SK-N-SH (cell line): ENCODE results near the gene DDI2. TPM values are rescaled to one million over a fixed set of nuclear protein-coding genes. Genes with fewer than 3 reads are reported as not detected.

Source experiments
- CTCF ChIA-PET: fragments of 300-600, 350-600 bp; formaldehyde crosslinking; extraction: SDS; loops from one replicate; lab custom pipeline; 2021; lab: Yijun Ruan, JAX
- POLR2A ChIA-PET: fragments of 350-600 bp; sonication (Branson Sonifier 250); formaldehyde crosslinking; extraction: SDS; loops from one replicate; lab custom pipeline; 2020; ENCODE audit warnings: antibody characterized with exemption, inconsistent platforms; lab: Yijun Ruan, JAX
- DNase-seq: peaks from one replicate; pipeline ENCODE4 v3.0.0; 2012
- H2AFZ ChIP-seq: fragments of 200-600 bp; sonication (generic); 2 replicates; pipeline ENCODE4 v1.8.1; 2016; ENCODE audit warnings: antibody characterized with exemption, mild to moderate bottlenecking, low read depth
- H3F3A ChIP-seq: fragments of 200-600 bp; sonication (generic); replicated peaks from 2 replicates; pipeline ENCODE3; 2016; ENCODE audit warnings: antibody characterized with exemption, mild to moderate bottlenecking; ENCODE audit not compliant: insufficient read depth
- H3K27ac ChIP-seq, 2 experiments: fragments of 200-500 bp in 1 of 2; fragments of 200-600 bp in 1 of 2; sonication (Bioruptor generic) in 1 of 2; sonication (generic), shearing (Covaris generic) in 1 of 2; 2 replicates each; pipeline versions ENCODE4 v1.5.1 to v1.6.1; 2014 to 2016; ENCODE audit warnings: low read depth in 2 of 2, inconsistent platforms in 1 of 2, low read length in 1 of 2, mild to moderate bottlenecking in 1 of 2, mixed read lengths in 1 of 2
- H3K27me3 ChIP-seq: fragments of 200-600 bp; sonication (generic), shearing (Covaris generic); 2 replicates; pipeline ENCODE4 v1.6.1; 2016; ENCODE audit warnings: mixed run types; ENCODE audit not compliant: insufficient read depth
- H3K36me3 ChIP-seq, 2 experiments: fragments of 200-500 bp in 1 of 2; fragments of 200-600 bp in 1 of 2; sonication (Bioruptor generic) in 1 of 2; sonication (generic) in 1 of 2; replicated peaks in 1 of 2; 2 replicates each; pipeline versions ENCODE3 to v1.5.1; 2014 to 2016; ENCODE audit warnings: low read length in 1 of 2, mild to moderate bottlenecking in 1 of 2; ENCODE audit not compliant: insufficient read depth in 2 of 2, control insufficient read depth in 1 of 2
- H3K4me1 ChIP-seq, 2 experiments: fragments of 200-500 bp in 1 of 2; fragments of 200-600 bp in 1 of 2; sonication (Bioruptor generic) in 1 of 2; sonication (generic), shearing (Covaris generic) in 1 of 2; 2 replicates each; pipeline versions ENCODE4 v1.5.1 to v1.6.1; 2014 to 2016; ENCODE audit warnings: low read depth in 1 of 2, low read length in 1 of 2, mixed run types in 1 of 2; ENCODE audit not compliant: insufficient read depth in 2 of 2, control insufficient read depth in 1 of 2
- H3K4me2 ChIP-seq: fragments of 200-600 bp; sonication (generic), shearing (Covaris generic); 2 replicates; pipeline ENCODE4 v1.6.1; 2017; ENCODE audit warnings: mixed run types
- H3K4me3 ChIP-seq, 2 experiments: fragments of 200-500 bp in 1 of 2; fragments of 200-600 bp in 1 of 2; sonication (Bioruptor generic) in 1 of 2; sonication (generic), shearing (Covaris generic) in 1 of 2; 2 replicates each; pipeline versions ENCODE4 v1.5.1 to v1.8.1; 2014 to 2016; ENCODE audit warnings: low read depth in 2 of 2, inconsistent platforms in 1 of 2, low read length in 1 of 2, mild to moderate bottlenecking in 1 of 2, mixed read lengths in 1 of 2, moderate library complexity in 1 of 2
- H3K79me2 ChIP-seq: fragments of 200-600 bp; sonication (generic); 2 replicates; pipeline ENCODE4 v1.8.1; 2017; ENCODE audit warnings: mild to moderate bottlenecking; ENCODE audit not compliant: insufficient read depth
- H3K9ac ChIP-seq: fragments of 200-600 bp; sonication (generic); 2 replicates; pipeline ENCODE4 v1.6.1; 2017; ENCODE audit warnings: mixed run types
- H3K9me2 ChIP-seq: fragments of 200-600 bp; sonication (generic); 2 replicates; pipeline ENCODE4 v1.6.1; 2017; ENCODE audit warnings: mixed run types
- H3K9me3 ChIP-seq: fragments of 200-600 bp; sonication (generic); 2 replicates; pipeline ENCODE4 v1.6.1; 2017; ENCODE audit warnings: mixed run types, mild to moderate bottlenecking, moderate library complexity
- H4K20me1 ChIP-seq: fragments of 200-600 bp; sonication (generic); 2 replicates; pipeline ENCODE4 v1.6.1; 2017; ENCODE audit warnings: mild to moderate bottlenecking, mixed run types; ENCODE audit not compliant: insufficient read depth
- ELF1 ChIP-seq: IDR thresholded peaks from 2 replicates; pipeline ENCODE4 v1.4.0; 2012
- FOXJ3 ChIP-seq: sonication (generic); formaldehyde crosslinking; IDR thresholded peaks from 2 replicates; pipeline ENCODE4 v1.5.1; 2020; ENCODE audit warnings: mild to moderate bottlenecking, missing genetic modification reagents
- GATA2 ChIP-seq: sonication (generic); formaldehyde crosslinking; IDR thresholded peaks from 2 replicates; pipeline ENCODE4 v1.5.0; 2020; ENCODE audit warnings: mild to moderate bottlenecking, missing genetic modification reagents
- JUND ChIP-seq: IDR thresholded peaks from 2 replicates; pipeline ENCODE4 v1.4.0; 2012
- MEF2A ChIP-seq: IDR thresholded peaks from 2 replicates; pipeline ENCODE4 v1.4.0; 2012; ENCODE audit warnings: low read depth, borderline replicate concordance
- MXI1 ChIP-seq: IDR thresholded peaks from 2 replicates; pipeline ENCODE4 v1.6.1; 2012; ENCODE audit warnings: mild to moderate bottlenecking, low read depth, low read length, improper control_type of control experiment
- NRF1 ChIP-seq: IDR thresholded peaks from 2 replicates; pipeline ENCODE4 v1.6.1; 2012; ENCODE audit warnings: low read depth, mild to moderate bottlenecking, low read length
- PBX3 ChIP-seq: IDR thresholded peaks from 2 replicates; pipeline ENCODE4; 2012
- RAD21 ChIP-seq: IDR thresholded peaks from 2 replicates; pipeline ENCODE4 v1.6.1; 2012; ENCODE audit warnings: mild to moderate bottlenecking, low read length
- RCOR1 ChIP-seq: fragments of 150-350 bp; IDR thresholded peaks from 2 replicates; pipeline ENCODE4 v1.6.1; 2017; ENCODE audit warnings: antibody characterized with exemption, low read length
- REST ChIP-seq: IDR thresholded peaks from 2 replicates; pipeline ENCODE4 v1.6.1; 2012; ENCODE audit warnings: mild to moderate bottlenecking, low read depth, low read length, moderate library complexity
- RFX5 ChIP-seq: IDR thresholded peaks from 2 replicates; pipeline ENCODE4 v1.6.1; 2012; ENCODE audit warnings: mild to moderate bottlenecking, improper control_type of control experiment, low read length
- TAF1 ChIP-seq: IDR thresholded peaks from 2 replicates; pipeline ENCODE4 v1.6.1; 2012; ENCODE audit warnings: low read depth, mild to moderate bottlenecking, low read length, moderate library complexity, borderline replicate concordance
- YY1 ChIP-seq: IDR thresholded peaks from 2 replicates; pipeline ENCODE4 v1.4.0; 2012; ENCODE audit warnings: low read depth, mild to moderate bottlenecking
- WGBS: methylation state at CpG from one replicate; pipeline ENCODE4 v1.1.6; 2017; ENCODE audit warnings: low lambda C conversion rate; 5-methylcytosine and 5-hydroxymethylcytosine counted together
- polyA plus RNA-seq, 3 experiments: library from polyadenylated mRNA; depleted of rRNA; stranded (reverse); fragments of >200 nt; gene quantifications; 2 replicates each; pipeline ENCODE4 v1.2.3, GENCODE V29; 2012
- TF ChIP-seq, protein P1 (sequence below): fragments of 200-600 bp; sonication (generic); IDR thresholded peaks from 2 replicates; pipeline ENCODE4 v1.6.1; 2017; ENCODE audit warnings: antibody characterized with exemption, mild to moderate bottlenecking, moderate library complexity
- TF ChIP-seq, protein P2 (sequence below): fragments of 150-350 bp; IDR thresholded peaks from 2 replicates; pipeline ENCODE4 v1.6.1; 2017; ENCODE audit warnings: antibody characterized with exemption, low read length, low read depth, borderline replicate concordance
- TF ChIP-seq, protein P3 (sequence below): IDR thresholded peaks from 2 replicates; pipeline ENCODE4 v1.4.0; 2012; ENCODE audit warnings: low read depth, borderline replicate concordance

DDI2 gene
- polyA plus RNA-seq, 1 of the 3 experiments (the other 2 are of a cell fraction), result 2.8 TPM

- TF ChIP-seq, protein P1, sequence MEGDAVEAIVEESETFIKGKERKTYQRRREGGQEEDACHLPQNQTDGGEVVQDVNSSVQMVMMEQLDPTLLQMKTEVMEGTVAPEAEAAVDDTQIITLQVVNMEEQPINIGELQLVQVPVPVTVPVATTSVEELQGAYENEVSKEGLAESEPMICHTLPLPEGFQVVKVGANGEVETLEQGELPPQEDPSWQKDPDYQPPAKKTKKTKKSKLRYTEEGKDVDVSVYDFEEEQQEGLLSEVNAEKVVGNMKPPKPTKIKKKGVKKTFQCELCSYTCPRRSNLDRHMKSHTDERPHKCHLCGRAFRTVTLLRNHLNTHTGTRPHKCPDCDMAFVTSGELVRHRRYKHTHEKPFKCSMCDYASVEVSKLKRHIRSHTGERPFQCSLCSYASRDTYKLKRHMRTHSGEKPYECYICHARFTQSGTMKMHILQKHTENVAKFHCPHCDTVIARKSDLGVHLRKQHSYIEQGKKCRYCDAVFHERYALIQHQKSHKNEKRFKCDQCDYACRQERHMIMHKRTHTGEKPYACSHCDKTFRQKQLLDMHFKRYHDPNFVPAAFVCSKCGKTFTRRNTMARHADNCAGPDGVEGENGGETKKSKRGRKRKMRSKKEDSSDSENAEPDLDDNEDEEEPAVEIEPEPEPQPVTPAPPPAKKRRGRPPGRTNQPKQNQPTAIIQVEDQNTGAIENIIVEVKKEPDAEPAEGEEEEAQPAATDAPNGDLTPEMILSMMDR, result no peak
- TF ChIP-seq FOXJ3 (CRISPR knock-in tag) (no peak), GATA2 (no peak), ELF1 (no peak), RFX5 (no peak), NRF1 (no peak), RCOR1 (no peak)
- TF ChIP-seq, protein P2, sequence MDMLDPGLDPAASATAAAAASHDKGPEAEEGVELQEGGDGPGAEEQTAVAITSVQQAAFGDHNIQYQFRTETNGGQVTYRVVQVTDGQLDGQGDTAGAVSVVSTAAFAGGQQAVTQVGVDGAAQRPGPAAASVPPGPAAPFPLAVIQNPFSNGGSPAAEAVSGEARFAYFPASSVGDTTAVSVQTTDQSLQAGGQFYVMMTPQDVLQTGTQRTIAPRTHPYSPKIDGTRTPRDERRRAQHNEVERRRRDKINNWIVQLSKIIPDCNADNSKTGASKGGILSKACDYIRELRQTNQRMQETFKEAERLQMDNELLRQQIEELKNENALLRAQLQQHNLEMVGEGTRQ, result no peak
- TF ChIP-seq, protein P3, sequence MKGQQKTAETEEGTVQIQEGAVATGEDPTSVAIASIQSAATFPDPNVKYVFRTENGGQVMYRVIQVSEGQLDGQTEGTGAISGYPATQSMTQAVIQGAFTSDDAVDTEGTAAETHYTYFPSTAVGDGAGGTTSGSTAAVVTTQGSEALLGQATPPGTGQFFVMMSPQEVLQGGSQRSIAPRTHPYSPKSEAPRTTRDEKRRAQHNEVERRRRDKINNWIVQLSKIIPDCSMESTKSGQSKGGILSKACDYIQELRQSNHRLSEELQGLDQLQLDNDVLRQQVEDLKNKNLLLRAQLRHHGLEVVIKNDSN, result no peak
- TF ChIP-seq, all 33 proteins: peak for 0
These were observed 100.3 kb downstream of the DDI2 start (continued) for GRCh38 chr1:15717418-15718125.

DNA sequence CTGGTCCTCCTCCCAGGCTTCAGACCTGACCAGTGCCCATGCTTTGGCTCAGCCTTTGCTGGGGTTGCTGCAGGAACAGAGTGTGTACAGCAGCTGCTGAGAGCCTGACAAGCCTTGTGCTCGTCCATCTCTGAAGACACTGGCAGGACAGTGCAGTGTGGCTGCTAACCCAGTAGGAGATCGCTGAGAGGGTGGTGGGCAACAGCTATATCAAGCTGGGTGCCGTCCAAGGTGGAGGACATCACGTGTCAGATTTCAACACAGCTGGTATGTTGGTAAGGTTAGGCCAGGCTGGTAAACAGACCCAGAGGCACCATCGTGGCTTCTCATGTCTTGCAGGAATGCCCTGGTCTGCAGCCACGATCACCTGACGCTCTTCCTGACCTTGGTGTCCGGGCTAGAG lies 100.9 kb downstream of the DDI2 start:
- H3K36me3 ChIP-seq, result peaks cover 4 to 47% of the 10 kb centered on the region in 2 experiments
- H3K9ac ChIP-seq, result no peak overlapping the region
- H3K9me2 ChIP-seq, result no peaks in the 10 kb centered on the region
- WGBS, result 90% methylated on average over 8 of the region's 8 CpGs
- no peaks in the 10 kb centered on the region for H3F3A ChIP-seq
- ChIA-PET POLR2A (interaction anchor here (0.7 kb wide), 1 partner anchor 179 kb away, joined by 4 read pairs; no protein-coding TSS in a partner anchor), CTCF (interaction anchor here (1.2 kb wide), 2 partner anchors 23 to 74 kb away, joined by 4 read pairs; no protein-coding TSS in a partner anchor)
- H3K4me2 ChIP-seq, result no peak overlapping the region
- no peak overlapping the region for H2AFZ ChIP-seq
- no peak overlapping the region for H3K27ac ChIP-seq
- no peaks in the 10 kb centered on the region for H3K27me3 ChIP-seq
- no peak for DNase-seq
- no peaks in the 10 kb centered on the region for H3K4me1 ChIP-seq
- peaks cover 9% of the 10 kb centered on the region; the same call in 1 of the 2 replicates for H4K20me1 ChIP-seq
- no peak overlapping the region for H3K4me3 ChIP-seq
- no peaks in the 10 kb centered on the region for H3K9me3 ChIP-seq
- peaks cover 18% of the 10 kb centered on the region; the same call in 1 of the 2 replicates for H3K79me2 ChIP-seq
- no peak for TF ChIP-seq FOXJ3 (CRISPR knock-in tag)
- no peak for TF ChIP-seq TAF1
- no peak for TF ChIP-seq JUND
- TF ChIP-seq PBX3, result no peak
- no peak for TF ChIP-seq RCOR1
- TF ChIP-seq, protein P1, result no peak
- no peak for TF ChIP-seq MXI1
- no peak for TF ChIP-seq REST
- TF ChIP-seq RAD21, result no peak
- TF ChIP-seq YY1, result no peak
- no peak for TF ChIP-seq MEF2A
